Measurements from ENCODE around the gene ERICH4. TPM values are rescaled to one million over a fixed set of nuclear protein-coding genes. Genes with fewer than 3 reads are reported as not detected.

Gene ERICH4
- total and polyA plus RNA-seq, 2 donors (not counting 3 experiments of a cell fraction or from before 2014, with no cell fraction given), result not detected

DNA sequence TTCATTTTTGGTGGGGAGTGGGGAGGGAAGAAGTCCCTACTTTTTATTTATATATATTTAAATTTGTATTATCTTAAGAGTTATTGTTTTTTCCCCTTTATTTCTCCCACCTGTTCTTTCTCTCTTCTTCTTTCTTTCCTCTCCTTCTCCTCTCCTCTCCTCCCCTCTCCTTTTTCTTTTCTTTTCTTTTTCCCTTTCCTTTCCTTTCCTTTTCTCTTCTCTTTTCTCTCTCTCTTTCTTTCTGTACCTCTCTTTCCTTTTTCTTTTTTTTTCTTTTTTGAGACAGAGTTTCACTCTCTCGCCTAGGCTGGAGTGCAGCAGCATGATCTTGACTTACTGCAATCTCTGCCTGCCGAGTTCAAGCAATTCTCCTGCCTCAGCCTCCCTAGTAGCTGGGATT lies 43.4 kb upstream of the ERICH4 start:
- FAIRE-seq, result no peak
- Histone ChIP-seq H3K4me3 (replicated peaks in 1 of 3; ENCODE audit: insufficient read depth in 1 of 3, low read depth in 1 of 3, low read length in 3 of 3) (no peak overlapping the region), H3K4me1 (ENCODE audit: control insufficient read depth, extremely low read depth, insufficient read depth, low read length) (peaks cover 40% of the 10 kb centered on the region), H3K9ac (replicated peaks; ENCODE audit: extremely low read depth, insufficient read depth, low read length) (no peak overlapping the region), H3K27me3 (ENCODE audit: control insufficient read depth in 2 of 2, insufficient read depth in 2 of 2, low read length in 2 of 2) (no peaks in the 10 kb centered on the region), H3K4me2 (ENCODE audit: insufficient read depth, low read length) (no peak overlapping the region), H3K36me3 (ENCODE audit: control insufficient read depth in 2 of 2, extremely low read depth in 1 of 2, insufficient read depth in 2 of 2, low read length in 2 of 2) (peaks cover 0 to 2% of the 10 kb centered on the region in 2 experiments), H4K20me1 (replicated peaks; ENCODE audit: control insufficient read depth, extremely low read depth, insufficient read depth, low read length) (no peaks in the 10 kb centered on the region), H2AFZ (ENCODE audit: low read depth, low read length) (no peak overlapping the region), H3K27ac (ENCODE audit: insufficient read depth, low read depth, low read length) (no peak overlapping the region), H3K79me2 (ENCODE audit: control insufficient read depth, insufficient read depth, low read length) (peaks cover 6% of the 10 kb centered on the region), H3K9me1 (replicated peaks; ENCODE audit: control insufficient read depth, extremely low read depth, insufficient read depth, low read length) (no peaks in the 10 kb centered on the region), H3K9me3 (replicated peaks; ENCODE audit: control insufficient read depth, insufficient read depth, low read length) (no peaks in the 10 kb centered on the region)
- TF ChIP-seq, protein P1, sequence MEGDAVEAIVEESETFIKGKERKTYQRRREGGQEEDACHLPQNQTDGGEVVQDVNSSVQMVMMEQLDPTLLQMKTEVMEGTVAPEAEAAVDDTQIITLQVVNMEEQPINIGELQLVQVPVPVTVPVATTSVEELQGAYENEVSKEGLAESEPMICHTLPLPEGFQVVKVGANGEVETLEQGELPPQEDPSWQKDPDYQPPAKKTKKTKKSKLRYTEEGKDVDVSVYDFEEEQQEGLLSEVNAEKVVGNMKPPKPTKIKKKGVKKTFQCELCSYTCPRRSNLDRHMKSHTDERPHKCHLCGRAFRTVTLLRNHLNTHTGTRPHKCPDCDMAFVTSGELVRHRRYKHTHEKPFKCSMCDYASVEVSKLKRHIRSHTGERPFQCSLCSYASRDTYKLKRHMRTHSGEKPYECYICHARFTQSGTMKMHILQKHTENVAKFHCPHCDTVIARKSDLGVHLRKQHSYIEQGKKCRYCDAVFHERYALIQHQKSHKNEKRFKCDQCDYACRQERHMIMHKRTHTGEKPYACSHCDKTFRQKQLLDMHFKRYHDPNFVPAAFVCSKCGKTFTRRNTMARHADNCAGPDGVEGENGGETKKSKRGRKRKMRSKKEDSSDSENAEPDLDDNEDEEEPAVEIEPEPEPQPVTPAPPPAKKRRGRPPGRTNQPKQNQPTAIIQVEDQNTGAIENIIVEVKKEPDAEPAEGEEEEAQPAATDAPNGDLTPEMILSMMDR (IDR thresholded peaks at IDR 0.05; ENCODE audit: extremely low read depth in 1 of 2, insufficient read depth in 1 of 2, low read depth in 1 of 2, low read length in 2 of 2), result no peak
- TF ChIP-seq MYC (IDR thresholded peaks at IDR 0.05; ENCODE audit: low read depth, low read length) (no peak), POLR2AphosphoS5 (IDR thresholded peaks at IDR 0.05; ENCODE audit: insufficient read depth, low read depth, low read length) (no peak), FOS (IDR thresholded peaks at IDR 0.05; ENCODE audit: borderline replicate concordance, insufficient read depth, low read length) (no peak), JUN (IDR thresholded peaks at IDR 0.05; ENCODE audit: borderline replicate concordance, insufficient read depth, insufficient read length, low read depth) (no peak), GATA2 (IDR thresholded peaks at IDR 0.05; ENCODE audit: insufficient read depth, insufficient read length, low read depth, low read length) (no peak)
- intact Hi-C loops (cut with micrococcal nuclease), result no loop called here
- CTCF ChIA-PET, result interaction anchor here (1.0 kb wide), 1 partner anchor 46 kb away, joined by 3 read pairs; no protein-coding TSS in a partner anchor
- DNase-seq (ENCODE audit: low read depth, low spot score), result no peak
- no TSS peak for BruUV-seq (replicated peaks)
- POLR2A ChIA-PET, result no interaction called here
- dilution Hi-C loops (cut with MboI; ENCODE audit: extremely low pct_ligation_motif_present, low sequenced_read_pairs), result no loop called here
